ENCODE results near the gene OR11G2.

DNA sequence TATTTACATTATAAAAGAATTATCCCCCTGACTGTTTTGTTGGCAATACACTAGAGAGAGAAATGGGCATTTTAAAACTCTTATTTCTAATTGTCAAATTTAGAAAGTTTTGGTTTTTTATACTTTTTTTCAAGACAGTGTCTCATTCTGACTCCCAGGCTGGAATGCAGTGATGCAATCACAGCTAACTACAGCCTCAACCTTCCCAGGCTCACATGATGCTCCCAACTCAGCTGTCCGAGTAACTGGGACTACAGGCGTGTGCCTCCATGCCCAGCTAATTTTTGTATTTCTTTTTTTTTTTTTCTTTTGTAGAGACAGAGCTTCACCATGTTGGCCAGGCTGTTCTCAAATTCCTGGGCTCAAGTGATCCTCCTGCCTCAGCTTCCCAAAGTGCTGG lies 24.5 kb downstream of the OR11G2 start:
- TF ChIP-seq, protein P1, sequence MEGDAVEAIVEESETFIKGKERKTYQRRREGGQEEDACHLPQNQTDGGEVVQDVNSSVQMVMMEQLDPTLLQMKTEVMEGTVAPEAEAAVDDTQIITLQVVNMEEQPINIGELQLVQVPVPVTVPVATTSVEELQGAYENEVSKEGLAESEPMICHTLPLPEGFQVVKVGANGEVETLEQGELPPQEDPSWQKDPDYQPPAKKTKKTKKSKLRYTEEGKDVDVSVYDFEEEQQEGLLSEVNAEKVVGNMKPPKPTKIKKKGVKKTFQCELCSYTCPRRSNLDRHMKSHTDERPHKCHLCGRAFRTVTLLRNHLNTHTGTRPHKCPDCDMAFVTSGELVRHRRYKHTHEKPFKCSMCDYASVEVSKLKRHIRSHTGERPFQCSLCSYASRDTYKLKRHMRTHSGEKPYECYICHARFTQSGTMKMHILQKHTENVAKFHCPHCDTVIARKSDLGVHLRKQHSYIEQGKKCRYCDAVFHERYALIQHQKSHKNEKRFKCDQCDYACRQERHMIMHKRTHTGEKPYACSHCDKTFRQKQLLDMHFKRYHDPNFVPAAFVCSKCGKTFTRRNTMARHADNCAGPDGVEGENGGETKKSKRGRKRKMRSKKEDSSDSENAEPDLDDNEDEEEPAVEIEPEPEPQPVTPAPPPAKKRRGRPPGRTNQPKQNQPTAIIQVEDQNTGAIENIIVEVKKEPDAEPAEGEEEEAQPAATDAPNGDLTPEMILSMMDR (conservative IDR thresholded peaks at IDR 0.05): no peak
- no peak for TF ChIP-seq EZH2 (IDR thresholded peaks at IDR 0.05; ENCODE audit: low read depth)
